ENCODE measurements around the gene AFG1L.
"Not testable (repeated sequence)": the region's sequence is repeated elsewhere in the genome, so short reads cannot be mapped to it uniquely, and the experiment has no call there.

AFG1L gene

DNA sequence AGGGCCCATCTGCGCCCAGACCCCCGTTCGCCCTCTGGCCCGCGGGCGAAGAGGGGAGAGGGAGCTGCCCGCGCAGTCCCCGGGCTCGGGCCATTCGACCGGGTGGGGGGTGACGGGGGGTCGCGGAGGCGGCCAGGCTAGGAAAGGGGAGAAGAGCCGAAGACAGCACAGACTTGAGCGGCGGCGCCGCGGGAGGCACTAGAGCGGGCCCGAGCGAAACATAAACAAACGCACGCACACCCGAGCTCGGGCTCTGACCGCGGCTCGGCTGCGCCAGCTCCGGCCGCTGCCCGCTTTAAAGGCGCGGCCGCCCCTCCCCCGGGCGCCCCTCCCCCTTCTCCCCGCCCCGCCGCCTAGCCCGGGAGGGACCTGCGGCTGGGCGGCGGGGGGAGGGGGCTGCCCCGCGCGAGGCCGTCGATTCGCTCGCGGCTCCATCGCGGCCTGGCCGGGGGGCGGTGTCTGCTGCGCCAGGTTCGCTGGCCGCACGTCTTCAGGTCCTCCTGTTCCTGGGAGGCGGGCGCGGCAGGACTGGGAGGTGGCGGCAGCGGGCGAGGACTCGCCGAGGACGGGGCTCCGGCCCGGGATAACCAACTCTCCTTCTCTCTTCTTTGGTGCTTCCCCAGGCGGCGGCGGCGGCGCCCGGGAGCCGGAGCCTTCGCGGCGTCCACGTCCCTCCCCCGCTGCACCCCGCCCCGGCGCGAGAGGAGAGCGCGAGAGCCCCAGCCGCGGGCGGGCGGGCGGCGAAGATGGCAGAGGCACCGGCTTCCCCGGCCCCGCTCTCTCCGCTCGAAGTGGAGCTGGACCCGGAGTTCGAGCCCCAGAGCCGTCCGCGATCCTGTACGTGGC lies 265.8 kb downstream of the AFG1L start, which contains the start of gene FOXO3:
Gene FOXO3, plus strand, starts transcription at position 455 of the 846 bp plus-strand sequence. Its CDS starts 292 bp downstream, at position 747.
- peak; percentile 85 for DNase-seq

DNA sequence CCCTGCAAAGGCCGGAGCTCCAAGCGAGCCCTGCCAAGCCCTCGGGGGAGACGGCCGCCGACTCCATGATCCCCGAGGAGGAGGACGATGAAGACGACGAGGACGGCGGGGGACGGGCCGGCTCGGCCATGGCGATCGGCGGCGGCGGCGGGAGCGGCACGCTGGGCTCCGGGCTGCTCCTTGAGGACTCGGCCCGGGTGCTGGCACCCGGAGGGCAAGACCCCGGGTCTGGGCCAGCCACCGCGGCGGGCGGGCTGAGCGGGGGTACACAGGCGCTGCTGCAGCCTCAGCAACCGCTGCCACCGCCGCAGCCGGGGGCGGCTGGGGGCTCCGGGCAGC lies 266.4 kb downstream of the AFG1L start:
- DNase-seq = not testable (repeated sequence)

DNA sequence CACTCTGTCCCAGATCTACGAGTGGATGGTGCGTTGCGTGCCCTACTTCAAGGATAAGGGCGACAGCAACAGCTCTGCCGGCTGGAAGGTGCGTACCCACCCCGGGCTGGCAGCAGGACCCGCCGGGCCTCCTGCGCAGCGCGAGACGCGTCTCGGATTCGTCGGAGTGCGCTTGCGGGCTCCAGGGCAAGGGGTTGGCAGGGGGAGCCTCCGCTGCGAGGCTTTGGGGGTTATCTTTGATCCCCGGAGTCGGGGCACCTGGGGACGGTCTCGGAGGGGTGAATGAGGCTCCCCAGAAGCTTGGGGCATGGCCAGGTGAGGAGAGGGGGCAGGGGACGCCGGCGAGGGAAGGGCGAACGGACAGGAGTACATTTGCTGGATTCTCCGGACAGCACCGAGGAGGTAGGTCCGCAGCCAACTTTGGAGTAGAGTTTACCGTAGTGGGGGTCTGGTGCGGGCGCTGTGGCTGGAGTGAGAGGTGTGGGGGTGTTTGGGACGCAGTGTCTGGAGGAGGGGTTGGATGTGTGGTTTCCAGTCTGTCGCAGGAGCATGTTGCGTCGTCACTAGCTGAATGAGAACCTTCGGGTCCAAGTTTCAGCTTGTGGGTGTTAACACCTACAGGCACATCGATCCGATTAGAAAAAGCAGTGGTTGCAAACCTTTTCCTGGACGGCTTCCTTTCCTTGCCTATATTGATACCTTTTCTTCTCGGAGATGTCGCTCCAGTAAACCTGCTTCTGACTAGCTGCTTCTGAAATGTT lies 267.1 kb downstream of the AFG1L start:
- DNase-seq = peak; percentile 32

GRCh38 chr6:108562503-108562993 lies 267.7 kb downstream of the AFG1L start:
- peak; percentile 26 for DNase-seq

DNA sequence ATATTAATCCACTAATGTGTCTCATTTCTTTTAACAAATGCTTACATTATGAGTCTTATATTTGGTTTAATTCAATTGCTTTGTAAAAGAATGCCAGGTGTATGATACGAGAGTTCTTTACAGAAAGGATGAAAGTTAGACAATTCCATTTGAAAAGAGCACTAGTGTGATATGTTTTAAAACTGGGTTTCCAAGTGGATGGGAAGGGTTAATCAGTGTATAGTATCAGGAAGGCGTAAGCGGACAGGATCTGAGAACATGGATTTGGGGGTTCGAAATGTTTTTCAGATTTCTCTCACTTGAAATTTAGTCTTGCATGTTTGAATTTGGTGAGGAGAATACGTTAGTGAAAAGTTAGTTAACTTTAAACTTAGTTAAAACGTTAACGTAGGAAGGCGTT lies 268.4 kb downstream of the AFG1L start:
- no peak for DNase-seq

GRCh38 chr6:108564178-108564577 lies 269.3 kb downstream of the AFG1L start:
- DNase-seq = no peak

- peak; percentile 44 for DNase-seq
These were observed 270.4 kb downstream of the AFG1L start for GRCh38 chr6:108565091-108565766.

GRCh38 chr6:108565893-108566292 lies 271.0 kb downstream of the AFG1L start:
- DNase-seq = peak; percentile 59

GRCh38 chr6:108566406-108566805 lies 271.6 kb downstream of the AFG1L start:
- DNase-seq = no peak

DNA sequence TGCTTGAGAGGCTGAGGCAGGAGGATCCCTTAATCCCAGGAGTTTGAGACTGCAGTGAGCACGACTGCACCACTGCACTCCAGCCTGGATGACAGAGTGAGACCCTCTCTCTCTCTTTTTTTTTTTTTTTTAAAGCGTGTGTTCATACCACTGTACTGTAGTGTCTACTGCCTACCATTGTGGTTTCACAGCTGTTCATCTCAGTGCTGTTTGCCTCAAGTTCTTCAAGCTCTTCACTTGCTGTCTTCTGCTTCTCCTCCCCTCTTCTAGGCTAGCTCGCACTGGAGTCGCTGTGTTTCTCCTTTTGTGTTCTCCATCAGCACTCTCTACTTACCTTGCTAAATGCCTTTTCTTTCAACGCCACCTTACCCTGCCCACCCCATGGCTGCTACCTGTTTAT lies 273.2 kb downstream of the AFG1L start:
- no peak for DNase-seq

DNA sequence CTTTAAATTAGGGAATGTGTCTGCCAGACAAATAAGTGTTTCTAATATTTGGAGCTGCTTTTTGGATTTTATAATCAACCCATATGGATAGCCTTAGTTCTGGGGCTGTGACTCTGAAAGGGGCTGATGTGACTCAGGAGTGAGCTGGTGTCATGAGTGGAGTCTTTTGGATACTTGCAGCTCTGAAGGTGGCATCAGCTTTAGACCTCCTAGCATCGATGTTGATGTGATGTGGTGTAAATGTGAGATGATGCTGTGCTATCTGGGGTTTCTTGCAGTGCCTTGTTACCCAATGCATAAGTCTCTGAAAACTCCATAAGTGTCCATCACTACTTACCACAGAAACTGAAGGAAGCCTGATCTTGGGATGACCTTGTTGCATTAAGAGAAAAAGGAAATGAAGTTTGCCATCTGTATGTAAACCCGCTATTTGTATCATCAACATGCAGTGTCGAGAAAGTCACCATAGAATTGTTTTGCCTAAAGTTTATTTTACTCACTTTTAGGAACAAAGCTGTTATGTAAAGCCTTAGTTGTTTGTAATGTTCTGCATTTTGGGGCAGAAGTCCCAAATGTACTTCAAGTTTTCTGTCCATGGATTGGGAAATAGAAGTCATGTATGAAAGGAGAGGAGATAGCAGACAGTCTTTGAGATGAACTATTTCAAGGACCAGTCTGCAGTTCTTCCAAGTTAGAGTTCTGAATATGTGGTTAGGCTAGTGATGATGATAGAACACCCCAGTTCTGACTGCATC lies 273.9 kb downstream of the AFG1L start:
- DNase-seq = no peak

DNA sequence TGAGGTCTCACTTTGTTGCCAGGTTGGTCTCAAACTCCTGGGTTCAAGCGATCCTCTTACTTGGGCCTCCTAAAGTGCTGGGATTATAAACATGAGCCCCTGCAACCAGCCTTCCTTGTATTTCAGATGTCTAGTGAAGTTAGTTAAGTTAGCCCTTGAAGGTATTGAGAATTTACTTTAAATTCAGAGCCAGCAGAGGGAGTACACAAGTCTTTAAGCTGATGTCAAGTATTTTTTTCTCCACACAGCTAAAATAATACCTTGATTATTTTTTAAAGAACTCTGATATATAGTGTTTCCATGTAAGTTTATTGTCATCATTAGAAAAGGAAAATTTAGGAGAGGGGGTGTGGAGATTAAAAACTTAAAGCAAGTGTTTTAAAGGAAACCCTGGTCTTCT lies 275.7 kb downstream of the AFG1L start:
- DNase-seq = no peak

GRCh38 chr6:108574457-108575141 lies 279.7 kb downstream of the AFG1L start:
- no peak for DNase-seq

Data from CD4-positive, alpha-beta T cell treated with Interferon gamma for 1 hour (primary cell).